ENCODE data around the gene F10. TPM values are rescaled to one million over a fixed set of nuclear protein-coding genes. Genes with fewer than 3 reads are reported as not detected.

F10 gene
- total and polyA plus RNA-seq, 2 of the 13 experiments (the other 11 are each of a cell fraction or from before 2014, with no cell fraction given), result 58.4 to 237 TPM

- Histone ChIP-seq H3K9ac (ENCODE audit: insufficient read depth, low read depth, low read length) (no peak overlapping the region), H3K4me3 (replicated peaks in 1 of 3; ENCODE audit: insufficient read depth in 1 of 3, low read depth in 2 of 3, low read length in 3 of 3) (no peak overlapping the region), H3K79me2 (ENCODE audit: insufficient read depth, low read length) (no peaks in the 10 kb centered on the region), H3K4me1 (ENCODE audit: insufficient read depth, low read length) (no peaks in the 10 kb centered on the region), H3K4me2 (ENCODE audit: low read depth, low read length) (no peak overlapping the region), H2AFZ (ENCODE audit: low read length) (no peak overlapping the region), H3K9me3 (ENCODE audit: low read length) (no peaks in the 10 kb centered on the region), H4K20me1 (ENCODE audit: insufficient read depth, low read length) (no peaks in the 10 kb centered on the region), H3K27ac (ENCODE audit: extremely low read length, insufficient read depth, low read length) (no peak overlapping the region), H3K27me3 (ENCODE audit: control insufficient read depth in 1 of 2, insufficient read depth in 2 of 2, low read length in 2 of 2) (no peaks in the 10 kb centered on the region), H3K36me3 (replicated peaks in 1 of 2; ENCODE audit: control insufficient read depth in 1 of 2, insufficient read depth in 2 of 2, low read length in 2 of 2) (peaks cover 7 to 30% of the 10 kb centered on the region in 2 experiments; a peak in 4 of 5 replicates)
- ChIA-PET POLR2A (no interaction called here), CTCF (ENCODE audit: low intra/inter-chr PET ratio, low total read pairs) (no interaction called here)
- FAIRE-seq (no peak), DNase-seq (ENCODE audit: low spot score) (no peak), ATAC-seq (no peak)
- TF ChIP-seq FOSL1 (CRISPR knock-in tag; IDR thresholded peaks at IDR 0.05; ENCODE audit: borderline replicate concordance) (no peak), ZNF484 (CRISPR knock-in tag; IDR thresholded peaks at IDR 0.05; ENCODE audit: borderline replicate concordance, low read depth) (no peak), BRD4 (CRISPR knock-in tag; IDR thresholded peaks at IDR 0.05) (no peak)
- BruUV-seq (replicated peaks), result no TSS peak
- in situ Hi-C loops (cut with HindIII; ENCODE audit: extremely low pct_ligation_motif_present, low pct_unique_long_range_greater_than_20kb) (no loop called here), intact Hi-C loops (cut with micrococcal nuclease; ENCODE audit: unreplicated experiment) (no loop called here)
- WGBS (ENCODE audit: low lambda C conversion rate), result 96% methylated on average over 29 of the region's 39 CpGs
Observed at GRCh38 chr13:113086991-113087922, 35.3 kb upstream of the F10 start.

DNA sequence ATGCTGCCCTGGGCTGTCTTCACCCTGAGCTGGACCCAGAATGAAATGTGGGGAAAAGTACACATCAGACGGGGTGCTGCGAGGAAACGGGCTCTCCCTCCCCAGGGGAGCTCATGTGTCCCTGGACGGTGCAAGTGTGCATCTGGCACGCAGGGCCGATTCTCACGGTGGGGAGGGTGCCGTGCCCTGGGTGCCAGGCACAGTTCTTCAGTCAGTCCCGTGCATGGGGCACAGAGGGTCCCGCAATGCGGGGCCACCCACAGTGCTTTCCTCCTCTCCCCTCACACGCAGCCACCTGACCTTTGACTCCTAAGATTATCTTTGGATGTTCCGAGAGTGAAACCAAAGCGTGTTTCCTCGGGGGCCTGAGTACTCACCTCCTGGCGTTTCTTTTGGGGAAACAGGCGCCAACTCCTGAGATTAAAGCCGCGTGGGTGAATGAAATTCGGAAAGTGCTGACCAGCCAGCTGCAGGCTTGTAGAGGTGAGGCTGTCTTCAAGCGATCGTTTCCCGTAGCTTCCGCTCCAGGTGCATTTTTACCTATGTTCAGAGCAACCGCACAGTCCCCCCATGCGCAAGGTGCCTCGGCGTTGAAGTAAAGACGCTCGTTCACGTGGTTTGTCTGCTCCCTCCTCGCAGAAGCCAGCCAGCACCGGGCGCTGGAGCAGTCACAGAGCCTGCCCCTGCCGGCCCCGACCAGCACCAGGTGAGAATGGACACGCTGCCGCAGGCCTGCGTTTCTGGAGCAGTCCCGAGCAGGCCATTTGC, 34.5 kb upstream of the F10 start:
- ChIA-PET CTCF (ENCODE audit: low intra/inter-chr PET ratio, low total read pairs) (no interaction called here), POLR2A (no interaction called here)
- in situ Hi-C loops (cut with HindIII; ENCODE audit: extremely low pct_ligation_motif_present, low pct_unique_long_range_greater_than_20kb), result no loop called here
- ATAC-seq (no peak), DNase-seq (ENCODE audit: low spot score) (no peak), FAIRE-seq (no peak)
- H3K79me2 ChIP-seq (ENCODE audit: insufficient read depth, low read length), result no peaks in the 10 kb centered on the region
- no peaks in the 10 kb centered on the region for H4K20me1 ChIP-seq (ENCODE audit: insufficient read depth, low read length)
- no peaks in the 10 kb centered on the region for H3K4me1 ChIP-seq (ENCODE audit: insufficient read depth, low read length)
- no peaks in the 10 kb centered on the region for H3K27me3 ChIP-seq (ENCODE audit: control insufficient read depth in 1 of 2, insufficient read depth in 2 of 2, low read length in 2 of 2)
- intact Hi-C loops (cut with micrococcal nuclease; ENCODE audit: unreplicated experiment), result no loop called here
- no peak overlapping the region for H3K4me3 ChIP-seq (replicated peaks in 1 of 3; ENCODE audit: insufficient read depth in 1 of 3, low read depth in 2 of 3, low read length in 3 of 3)
- TF ChIP-seq, protein P1, sequence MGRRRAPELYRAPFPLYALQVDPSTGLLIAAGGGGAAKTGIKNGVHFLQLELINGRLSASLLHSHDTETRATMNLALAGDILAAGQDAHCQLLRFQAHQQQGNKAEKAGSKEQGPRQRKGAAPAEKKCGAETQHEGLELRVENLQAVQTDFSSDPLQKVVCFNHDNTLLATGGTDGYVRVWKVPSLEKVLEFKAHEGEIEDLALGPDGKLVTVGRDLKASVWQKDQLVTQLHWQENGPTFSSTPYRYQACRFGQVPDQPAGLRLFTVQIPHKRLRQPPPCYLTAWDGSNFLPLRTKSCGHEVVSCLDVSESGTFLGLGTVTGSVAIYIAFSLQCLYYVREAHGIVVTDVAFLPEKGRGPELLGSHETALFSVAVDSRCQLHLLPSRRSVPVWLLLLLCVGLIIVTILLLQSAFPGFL (CRISPR knock-in tag; IDR thresholded peaks at IDR 0.05), result no peak
- TF ChIP-seq, protein P2, sequence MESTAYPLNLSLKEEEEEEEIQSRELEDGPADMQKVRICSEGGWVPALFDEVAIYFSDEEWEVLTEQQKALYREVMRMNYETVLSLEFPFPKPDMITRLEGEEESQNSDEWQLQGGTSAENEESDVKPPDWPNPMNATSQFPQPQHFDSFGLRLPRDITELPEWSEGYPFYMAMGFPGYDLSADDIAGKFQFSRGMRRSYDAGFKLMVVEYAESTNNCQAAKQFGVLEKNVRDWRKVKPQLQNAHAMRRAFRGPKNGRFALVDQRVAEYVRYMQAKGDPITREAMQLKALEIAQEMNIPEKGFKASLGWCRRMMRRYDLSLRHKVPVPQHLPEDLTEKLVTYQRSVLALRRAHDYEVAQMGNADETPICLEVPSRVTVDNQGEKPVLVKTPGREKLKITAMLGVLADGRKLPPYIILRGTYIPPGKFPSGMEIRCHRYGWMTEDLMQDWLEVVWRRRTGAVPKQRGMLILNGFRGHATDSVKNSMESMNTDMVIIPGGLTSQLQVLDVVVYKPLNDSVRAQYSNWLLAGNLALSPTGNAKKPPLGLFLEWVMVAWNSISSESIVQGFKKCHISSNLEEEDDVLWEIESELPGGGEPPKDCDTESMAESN (CRISPR knock-in tag; conservative IDR thresholded peaks at IDR 0.05), result no peak
- TF ChIP-seq, protein P3, sequence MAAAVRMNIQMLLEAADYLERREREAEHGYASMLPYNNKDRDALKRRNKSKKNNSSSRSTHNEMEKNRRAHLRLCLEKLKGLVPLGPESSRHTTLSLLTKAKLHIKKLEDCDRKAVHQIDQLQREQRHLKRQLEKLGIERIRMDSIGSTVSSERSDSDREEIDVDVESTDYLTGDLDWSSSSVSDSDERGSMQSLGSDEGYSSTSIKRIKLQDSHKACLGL (CRISPR knock-in tag; IDR thresholded peaks at IDR 0.05), result no peak
- no peak for TF ChIP-seq REXO4 (CRISPR knock-in tag; IDR thresholded peaks at IDR 0.05; ENCODE audit: borderline replicate concordance)
- no peak overlapping the region for H3K4me2 ChIP-seq (ENCODE audit: low read depth, low read length)
- H3K36me3 ChIP-seq (replicated peaks in 1 of 2; ENCODE audit: control insufficient read depth in 1 of 2, insufficient read depth in 2 of 2, low read length in 2 of 2), result peaks cover 7 to 30% of the 10 kb centered on the region in 2 experiments; a peak in 4 of 5 replicates
- WGBS (ENCODE audit: low lambda C conversion rate), result 95% methylated on average over 30 of the region's 40 CpGs
- no peak overlapping the region for H3K27ac ChIP-seq (ENCODE audit: extremely low read length, insufficient read depth, low read length)
- no peak overlapping the region for H3K9ac ChIP-seq (ENCODE audit: insufficient read depth, low read depth, low read length)
- no peaks in the 10 kb centered on the region for H3K9me3 ChIP-seq (ENCODE audit: low read length)
- BruUV-seq (replicated peaks), result no TSS peak
- H2AFZ ChIP-seq (ENCODE audit: low read length), result no peak overlapping the region
